ENCODE data around the gene TFDP1.
"Not testable (repeated sequence)": the region's sequence is repeated elsewhere in the genome, so short reads cannot be mapped to it uniquely, and the experiment has no call there.

The TFDP1 gene

GRCh38 chr13:113551081-113552000, 33.2 kb upstream of the TFDP1 start:
- FAIRE-seq: no peak

- FAIRE-seq: no peak
Measured at GRCh38 chr13:113552079-113552478, 32.5 kb upstream of the TFDP1 start.

- no peak for FAIRE-seq
Measured at GRCh38 chr13:113552786-113553434, 31.6 kb upstream of the TFDP1 start.

GRCh38 chr13:113553511-113554332, 30.8 kb upstream of the TFDP1 start:
- no peak for FAIRE-seq

- no peak for FAIRE-seq
Measured at GRCh38 chr13:113554333-113554700, 30.2 kb upstream of the TFDP1 start.

GRCh38 chr13:113555141-113555540, 29.4 kb upstream of the TFDP1 start:
- no peak for FAIRE-seq

- no peak for FAIRE-seq
Measured at GRCh38 chr13:113557013-113557412, 27.5 kb upstream of the TFDP1 start.

GRCh38 chr13:113558461-113558860, 26.1 kb upstream of the TFDP1 start:
- FAIRE-seq: no peak

GRCh38 chr13:113559061-113559460, 25.5 kb upstream of the TFDP1 start:
- no peak for FAIRE-seq

- no peak for FAIRE-seq
Measured at GRCh38 chr13:113559901-113560644, 24.5 kb upstream of the TFDP1 start.

GRCh38 chr13:113560645-113561416, 23.7 kb upstream of the TFDP1 start:
- FAIRE-seq: no peak

GRCh38 chr13:113561417-113562084, 23.0 kb upstream of the TFDP1 start:
- FAIRE-seq: no peak

- no peak for FAIRE-seq
Measured at GRCh38 chr13:113562085-113562749, 22.3 kb upstream of the TFDP1 start.

GRCh38 chr13:113562844-113563243, 21.7 kb upstream of the TFDP1 start:
- FAIRE-seq: no peak

- not testable (repeated sequence) for FAIRE-seq
Measured at GRCh38 chr13:113563511-113563910, 21.0 kb upstream of the TFDP1 start.

GRCh38 chr13:113564331-113565023, 20.1 kb upstream of the TFDP1 start:
- no peak for FAIRE-seq

GRCh38 chr13:113565526-113566226, 18.9 kb upstream of the TFDP1 start:
- no peak for FAIRE-seq

- no peak for FAIRE-seq
Measured at GRCh38 chr13:113566227-113566561, 18.4 kb upstream of the TFDP1 start.

GRCh38 chr13:113567681-113568080, 16.9 kb upstream of the TFDP1 start:
- no peak for FAIRE-seq

Data from endometrium (tissue), 2 donors.